HCT116 (cell line): ENCODE measurements around the gene PDHX. TPM values are rescaled to one million over a fixed set of nuclear protein-coding genes. Genes with fewer than 3 reads are reported as not detected.

Experiments used
- ATAC-seq: fragments of 200-7000 bp; cut with Tn5 transposase; 2 replicates; pipeline ENCODE4 v1.9.1; 2020; ENCODE audit warnings: mild to moderate bottlenecking, moderate library complexity
- BruUV-seq: library from RNA; stranded (reverse); fragments of 400-500 nt; replicated peaks from 2 replicates; lab custom pipeline; 2021; lab: Mats Ljungman, UMichigan
- CTCF ChIA-PET: fragments of 300-600 bp; sonication (Branson Sonifier 250); formaldehyde crosslinking; loops from one replicate; lab custom pipeline; 2021; ENCODE audit warnings: antibody characterized with exemption; lab: Charles Lee
- POLR2A ChIA-PET: fragments of 300-600, 350-600 bp; sonication (Branson Sonifier 250); formaldehyde crosslinking; loops from one replicate; lab custom pipeline; 2021; ENCODE audit warnings: antibody characterized with exemption; lab: Charles Lee
- RAD21 ChIA-PET, 2 experiments: fragments of 300-600 bp; sonication (Branson Sonifier 250); formaldehyde crosslinking; loops; one replicate each; lab custom pipeline; 2023; ENCODE audit warnings: low total read pairs in 2 of 2; ENCODE audit not compliant: uncharacterized antibody in 2 of 2, unreplicated experiment in 2 of 2, low non-redundant PET in 1 of 2; lab: Charles Lee
- DNase-seq: peaks from one replicate; pipeline ENCODE4 v3.0.0-alpha.2; 2010; ENCODE audit warnings: low read depth, low spot score
- H2AFZ ChIP-seq: fragments of 200-600 bp; shearing (Covaris generic), sonication (generic); 2 replicates; pipeline ENCODE4 v1.6.1; 2017; ENCODE audit warnings: low read depth, mixed run types, mixed read lengths, antibody characterized with exemption, low read length; ENCODE audit not compliant: poor library complexity, severe bottlenecking
- H3K27ac ChIP-seq: 2 replicates; pipeline ENCODE4 v1.5.1; 2012; ENCODE audit warnings: low read depth, low read length
- H3K27me3 ChIP-seq: fragments of 200-600 bp; sonication (generic); 2 replicates; pipeline ENCODE4 v1.6.1; 2016; ENCODE audit warnings: mixed run types, low read length, mixed read lengths; ENCODE audit not compliant: insufficient read depth
- H3K36me3 ChIP-seq, 2 experiments: fragments of 200-500 bp in 1 of 2; fragments of 200-600 bp in 1 of 2; sonication (Bioruptor generic) in 1 of 2; sonication (generic) in 1 of 2; 2 replicates each; pipeline versions ENCODE4 v1.5.1 to v1.6.1; 2014 to 2016; ENCODE audit warnings: low read length in 2 of 2, inconsistent platforms in 1 of 2, mixed read lengths in 1 of 2, mixed run types in 1 of 2; ENCODE audit not compliant: insufficient read depth in 2 of 2, control insufficient read depth in 1 of 2
- H3K4me1 ChIP-seq, 2 experiments: fragments of 200-600 bp in 1 of 2; sonication (generic) in 1 of 2; 2 replicates each; pipeline versions ENCODE4 v1.5.1 to v1.6.1; 2012 to 2017; ENCODE audit warnings: low read length in 2 of 2, inconsistent platforms in 1 of 2, mild to moderate bottlenecking in 1 of 2, mixed read lengths in 1 of 2, mixed run types in 1 of 2, moderate library complexity in 1 of 2; ENCODE audit not compliant: insufficient read depth in 2 of 2, control insufficient read depth in 1 of 2
- H3K4me2 ChIP-seq: fragments of 200-600 bp; sonication (generic); 2 replicates; pipeline ENCODE4 v1.6.1; 2017; ENCODE audit warnings: mixed run types, low read length, mixed read lengths
- H3K4me3 ChIP-seq, 2 experiments: fragments of 200-600 bp in 1 of 2; sonication (generic) in 1 of 2; replicated peaks in 1 of 2; 2 replicates each; pipeline ENCODE4 v1.5.1; 2011 to 2016; ENCODE audit warnings: low read length in 2 of 2, control low read depth in 1 of 2, low read depth in 1 of 2, mild to moderate bottlenecking in 1 of 2, mixed read lengths in 1 of 2, mixed run types in 1 of 2
- H3K79me2 ChIP-seq: fragments of 200-600 bp; sonication (generic); 2 replicates; pipeline ENCODE4 v1.6.1; 2017; ENCODE audit warnings: mild to moderate bottlenecking, mixed run types, low read length, moderate library complexity, mixed read lengths; ENCODE audit not compliant: insufficient read depth
- H3K9ac ChIP-seq: fragments of 200-600 bp; sonication (generic); 2 replicates; pipeline ENCODE4 v1.6.1; 2016; ENCODE audit warnings: low read length, mixed read lengths
- H3K9me2 ChIP-seq: fragments of 200-600 bp; sonication (generic), shearing (Covaris generic); 2 replicates; pipeline ENCODE4 v1.6.1; 2017; ENCODE audit warnings: mixed run types, mild to moderate bottlenecking, moderate library complexity; ENCODE audit not compliant: insufficient read depth
- H3K9me3 ChIP-seq, 2 experiments: fragments of 200-500 bp in 1 of 2; fragments of 200-600 bp in 1 of 2; sonication (Bioruptor generic) in 1 of 2; sonication (generic) in 1 of 2; 2 replicates each; pipeline ENCODE4 v1.6.1; 2014 to 2017; ENCODE audit warnings: low read length in 2 of 2, mixed read lengths in 2 of 2, inconsistent platforms in 1 of 2, low read depth in 1 of 2, mild to moderate bottlenecking in 1 of 2, mixed run types in 1 of 2, moderate library complexity in 1 of 2; ENCODE audit not compliant: control insufficient read depth in 1 of 2, insufficient read depth in 1 of 2
- H4K20me1 ChIP-seq: fragments of 200-600 bp; sonication (generic), shearing (Covaris generic); 2 replicates; pipeline ENCODE4 v1.6.1; 2017; ENCODE audit warnings: mixed run types, mild to moderate bottlenecking, moderate library complexity; ENCODE audit not compliant: insufficient read depth
- CBX3 ChIP-seq: IDR thresholded peaks from 2 replicates; pipeline ENCODE4 v1.6.1; 2012; ENCODE audit warnings: low read depth
- EZH2phosphoT487 ChIP-seq: fragments of 200-600 bp; IDR thresholded peaks from 2 replicates; pipeline ENCODE4 v1.6.1; 2018; ENCODE audit warnings: antibody characterized with exemption, borderline replicate concordance
- TCF7L2 ChIP-seq: IDR thresholded peaks from 2 replicates; pipeline ENCODE4 v1.7.0; 2011; ENCODE audit warnings: borderline replicate concordance, inconsistent platforms; ENCODE audit not compliant: insufficient read depth, insufficient read length; ENCODE audit errors: extremely low read depth
- YY1 ChIP-seq: IDR thresholded peaks from 2 replicates; pipeline ENCODE4 v1.6.1; 2011; ENCODE audit warnings: low read length, low read depth, moderate library complexity, mild to moderate bottlenecking; ENCODE audit not compliant: insufficient replicate concordance; ENCODE audit errors: extremely low read depth
- ZFX ChIP-seq: fragments of 450-650 bp; IDR thresholded peaks from 2 replicates; pipeline ENCODE4 v1.6.1; 2017
- ZNF274 ChIP-seq: fragments of 200-500 bp; sonication (Bioruptor generic); IDR thresholded peaks from 2 replicates; pipeline ENCODE4 v1.6.1; 2014; ENCODE audit warnings: mild to moderate bottlenecking, low read depth, low read length, inconsistent platforms
- intact Hi-C: fragments of 100-400 bp; cut with micrococcal nuclease; formaldehyde crosslinking; loops from 2 replicates; pipeline ENCODE4 v1.10.0; 2022
- total RNA-seq: library from RNA; stranded (reverse); gene quantifications from one replicate; pipeline ENCODE4 v1.2.1, GENCODE V29; 2021; ENCODE audit not compliant: unreplicated experiment
- TF ChIP-seq, protein P1 (sequence below), 3 experiments: fragments of 200-600 bp in 1 of 3; sonication (generic) in 1 of 3; IDR thresholded peaks in 2 of 3; conservative IDR thresholded peaks in 1 of 3; 2 replicates each; pipeline ENCODE4 v1.5.1; 2012 to 2017; ENCODE audit warnings: low read depth in 2 of 3, low read length in 2 of 3, antibody characterized with exemption in 1 of 3, borderline replicate concordance in 1 of 3, control low read depth in 1 of 3, mild to moderate bottlenecking in 1 of 3, mixed read lengths in 1 of 3, mixed run types in 1 of 3, moderate library complexity in 1 of 3; ENCODE audit not compliant: insufficient read depth in 1 of 3
- TF ChIP-seq, protein P2 (sequence below): IDR thresholded peaks from 2 replicates; pipeline ENCODE4 v1.6.1; 2012
- TF ChIP-seq, protein P3 (sequence below): IDR thresholded peaks from 2 replicates; pipeline ENCODE4 v1.6.1; 2012
- TF ChIP-seq, protein P4 (sequence below): IDR thresholded peaks from 2 replicates; pipeline ENCODE4 v1.6.1; 2011; ENCODE audit warnings: mild to moderate bottlenecking, low read length, moderate library complexity; ENCODE audit not compliant: insufficient replicate concordance; ENCODE audit errors: extremely low read depth
- TF ChIP-seq, protein P5 (sequence below): IDR thresholded peaks from 2 replicates; pipeline ENCODE4 v1.6.1; 2012; ENCODE audit warnings: low read depth

PDHX gene
- total RNA-seq, 1 experiment from 2014 or later, result 36.6 TPM

DNA sequence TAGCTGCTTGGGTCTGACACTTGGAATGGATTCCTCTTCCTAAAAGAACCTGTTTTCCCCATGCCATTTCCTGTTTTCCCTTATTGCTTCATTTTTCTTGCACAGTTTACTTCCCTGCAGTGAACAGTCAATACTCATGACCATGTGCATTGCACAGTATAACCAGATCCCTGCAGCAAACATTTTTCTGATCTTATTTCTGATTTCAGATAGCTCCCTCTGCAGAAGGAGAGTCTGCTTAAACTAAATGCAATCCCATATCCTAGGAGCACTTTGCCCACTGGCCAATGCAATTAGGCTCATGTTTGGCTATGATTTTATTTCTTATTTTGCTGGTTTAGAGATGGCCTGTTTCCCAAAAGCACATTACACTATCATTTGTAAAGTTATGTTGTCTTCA is 125.8 kb downstream of the PDHX start (continued):
- TF ChIP-seq, protein P1, sequence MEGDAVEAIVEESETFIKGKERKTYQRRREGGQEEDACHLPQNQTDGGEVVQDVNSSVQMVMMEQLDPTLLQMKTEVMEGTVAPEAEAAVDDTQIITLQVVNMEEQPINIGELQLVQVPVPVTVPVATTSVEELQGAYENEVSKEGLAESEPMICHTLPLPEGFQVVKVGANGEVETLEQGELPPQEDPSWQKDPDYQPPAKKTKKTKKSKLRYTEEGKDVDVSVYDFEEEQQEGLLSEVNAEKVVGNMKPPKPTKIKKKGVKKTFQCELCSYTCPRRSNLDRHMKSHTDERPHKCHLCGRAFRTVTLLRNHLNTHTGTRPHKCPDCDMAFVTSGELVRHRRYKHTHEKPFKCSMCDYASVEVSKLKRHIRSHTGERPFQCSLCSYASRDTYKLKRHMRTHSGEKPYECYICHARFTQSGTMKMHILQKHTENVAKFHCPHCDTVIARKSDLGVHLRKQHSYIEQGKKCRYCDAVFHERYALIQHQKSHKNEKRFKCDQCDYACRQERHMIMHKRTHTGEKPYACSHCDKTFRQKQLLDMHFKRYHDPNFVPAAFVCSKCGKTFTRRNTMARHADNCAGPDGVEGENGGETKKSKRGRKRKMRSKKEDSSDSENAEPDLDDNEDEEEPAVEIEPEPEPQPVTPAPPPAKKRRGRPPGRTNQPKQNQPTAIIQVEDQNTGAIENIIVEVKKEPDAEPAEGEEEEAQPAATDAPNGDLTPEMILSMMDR (IDR thresholded peaks at IDR 0.05 in 2 of 3, conservative IDR thresholded peaks at IDR 0.05 in 1 of 3; ENCODE audit: borderline replicate concordance in 1 of 3, insufficient read depth in 1 of 3, low read depth in 2 of 3, low read length in 2 of 3), result no peak
- TF ChIP-seq ZNF274, result no peak
- TF ChIP-seq, protein P2, sequence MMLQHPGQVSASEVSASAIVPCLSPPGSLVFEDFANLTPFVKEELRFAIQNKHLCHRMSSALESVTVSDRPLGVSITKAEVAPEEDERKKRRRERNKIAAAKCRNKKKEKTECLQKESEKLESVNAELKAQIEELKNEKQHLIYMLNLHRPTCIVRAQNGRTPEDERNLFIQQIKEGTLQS, result no peak

DNA sequence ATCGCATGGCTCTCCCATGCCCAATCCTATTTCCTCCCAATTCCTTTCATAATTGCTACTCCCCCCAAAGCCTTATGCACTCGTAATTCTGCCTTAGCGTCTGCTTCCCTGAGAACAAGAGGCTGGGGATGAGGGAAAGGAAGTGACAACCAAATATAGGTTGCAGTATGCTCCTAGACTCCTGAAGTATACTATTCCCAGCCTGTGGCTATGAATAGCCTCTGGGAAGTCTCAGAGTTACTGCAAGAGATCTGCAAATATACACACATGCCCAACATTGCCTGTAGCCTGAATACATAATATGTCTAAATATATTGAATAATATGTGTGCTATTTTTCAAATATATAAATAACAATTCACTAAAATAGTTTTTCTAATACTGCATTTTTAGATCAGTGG is 126.5 kb downstream of the PDHX start:
- intact Hi-C loops, result no loop called here
- H3K9me2 ChIP-seq, result no peaks in the 10 kb centered on the region
- no peaks in the 10 kb centered on the region for H3K27me3 ChIP-seq
- no peak for DNase-seq
- no peaks in the 10 kb centered on the region for H4K20me1 ChIP-seq
- no peaks in the 10 kb centered on the region for H3K9me3 ChIP-seq
- H3K4me3 ChIP-seq, result no peak overlapping the region
- H3K27ac ChIP-seq, result no peak overlapping the region
- H3K4me2 ChIP-seq, result no peak overlapping the region
- no peak for ATAC-seq
- no peak overlapping the region for H2AFZ ChIP-seq
- no peak overlapping the region for H3K9ac ChIP-seq
- POLR2A ChIA-PET, result no interaction called here
- RAD21 ChIA-PET, result no interaction called here
- no peaks in the 10 kb centered on the region for H3K36me3 ChIP-seq
- H3K79me2 ChIP-seq, result no peaks in the 10 kb centered on the region
- CTCF ChIA-PET, result no interaction called here
- BruUV-seq, result no TSS peak
- H3K4me1 ChIP-seq, result peaks cover 5 to 32% of the 10 kb centered on the region in 2 experiments; a peak in 2 of 4 replicates
- no peak for TF ChIP-seq ZFX
- TF ChIP-seq, protein P3, sequence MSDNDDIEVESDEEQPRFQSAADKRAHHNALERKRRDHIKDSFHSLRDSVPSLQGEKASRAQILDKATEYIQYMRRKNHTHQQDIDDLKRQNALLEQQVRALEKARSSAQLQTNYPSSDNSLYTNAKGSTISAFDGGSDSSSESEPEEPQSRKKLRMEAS, result no peak
- TF ChIP-seq YY1, result no peak
- TF ChIP-seq EZH2phosphoT487, result no peak
- no peak for TF ChIP-seq TCF7L2
- TF ChIP-seq, protein P4, sequence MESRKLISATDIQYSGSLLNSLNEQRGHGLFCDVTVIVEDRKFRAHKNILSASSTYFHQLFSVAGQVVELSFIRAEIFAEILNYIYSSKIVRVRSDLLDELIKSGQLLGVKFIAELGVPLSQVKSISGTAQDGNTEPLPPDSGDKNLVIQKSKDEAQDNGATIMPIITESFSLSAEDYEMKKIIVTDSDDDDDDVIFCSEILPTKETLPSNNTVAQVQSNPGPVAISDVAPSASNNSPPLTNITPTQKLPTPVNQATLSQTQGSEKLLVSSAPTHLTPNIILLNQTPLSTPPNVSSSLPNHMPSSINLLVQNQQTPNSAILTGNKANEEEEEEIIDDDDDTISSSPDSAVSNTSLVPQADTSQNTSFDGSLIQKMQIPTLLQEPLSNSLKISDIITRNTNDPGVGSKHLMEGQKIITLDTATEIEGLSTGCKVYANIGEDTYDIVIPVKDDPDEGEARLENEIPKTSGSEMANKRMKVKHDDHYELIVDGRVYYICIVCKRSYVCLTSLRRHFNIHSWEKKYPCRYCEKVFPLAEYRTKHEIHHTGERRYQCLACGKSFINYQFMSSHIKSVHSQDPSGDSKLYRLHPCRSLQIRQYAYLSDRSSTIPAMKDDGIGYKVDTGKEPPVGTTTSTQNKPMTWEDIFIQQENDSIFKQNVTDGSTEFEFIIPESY, result no peak
- no peak for TF ChIP-seq CBX3
- TF ChIP-seq, protein P1 (IDR thresholded peaks at IDR 0.05 in 2 of 3, conservative IDR thresholded peaks at IDR 0.05 in 1 of 3; ENCODE audit: borderline replicate concordance in 1 of 3, insufficient read depth in 1 of 3, low read depth in 2 of 3, low read length in 2 of 3), result no peak
- TF ChIP-seq, protein P5, sequence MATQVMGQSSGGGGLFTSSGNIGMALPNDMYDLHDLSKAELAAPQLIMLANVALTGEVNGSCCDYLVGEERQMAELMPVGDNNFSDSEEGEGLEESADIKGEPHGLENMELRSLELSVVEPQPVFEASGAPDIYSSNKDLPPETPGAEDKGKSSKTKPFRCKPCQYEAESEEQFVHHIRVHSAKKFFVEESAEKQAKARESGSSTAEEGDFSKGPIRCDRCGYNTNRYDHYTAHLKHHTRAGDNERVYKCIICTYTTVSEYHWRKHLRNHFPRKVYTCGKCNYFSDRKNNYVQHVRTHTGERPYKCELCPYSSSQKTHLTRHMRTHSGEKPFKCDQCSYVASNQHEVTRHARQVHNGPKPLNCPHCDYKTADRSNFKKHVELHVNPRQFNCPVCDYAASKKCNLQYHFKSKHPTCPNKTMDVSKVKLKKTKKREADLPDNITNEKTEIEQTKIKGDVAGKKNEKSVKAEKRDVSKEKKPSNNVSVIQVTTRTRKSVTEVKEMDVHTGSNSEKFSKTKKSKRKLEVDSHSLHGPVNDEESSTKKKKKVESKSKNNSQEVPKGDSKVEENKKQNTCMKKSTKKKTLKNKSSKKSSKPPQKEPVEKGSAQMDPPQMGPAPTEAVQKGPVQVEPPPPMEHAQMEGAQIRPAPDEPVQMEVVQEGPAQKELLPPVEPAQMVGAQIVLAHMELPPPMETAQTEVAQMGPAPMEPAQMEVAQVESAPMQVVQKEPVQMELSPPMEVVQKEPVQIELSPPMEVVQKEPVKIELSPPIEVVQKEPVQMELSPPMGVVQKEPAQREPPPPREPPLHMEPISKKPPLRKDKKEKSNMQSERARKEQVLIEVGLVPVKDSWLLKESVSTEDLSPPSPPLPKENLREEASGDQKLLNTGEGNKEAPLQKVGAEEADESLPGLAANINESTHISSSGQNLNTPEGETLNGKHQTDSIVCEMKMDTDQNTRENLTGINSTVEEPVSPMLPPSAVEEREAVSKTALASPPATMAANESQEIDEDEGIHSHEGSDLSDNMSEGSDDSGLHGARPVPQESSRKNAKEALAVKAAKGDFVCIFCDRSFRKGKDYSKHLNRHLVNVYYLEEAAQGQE, result no peak
- TF ChIP-seq, protein P2, result no peak
